HepG2 (cell line): ENCODE results near the gene SLC39A1. TPM values are rescaled to one million over a fixed set of nuclear protein-coding genes. Genes with fewer than 3 reads are reported as not detected.

ENCODE experiments used
- ATF1 ChIP-seq: IDR thresholded peaks from 2 replicates; pipeline ENCODE4 v1.6.1; 2016; ENCODE audit warnings: mild to moderate bottlenecking, control low read depth
- HCFC1 ChIP-seq: fragments of 150-350 bp; IDR thresholded peaks from 2 replicates; pipeline ENCODE4 v1.6.1; 2014; ENCODE audit warnings: low read depth, low read length
- IRF1 ChIP-seq: sonication (generic); formaldehyde crosslinking; IDR thresholded peaks from 2 replicates; pipeline ENCODE4 v1.4.0; 2020; ENCODE audit warnings: low read depth, mild to moderate bottlenecking, missing genetic modification reagents
- KDM5B ChIP-seq: sonication (generic); formaldehyde crosslinking; IDR thresholded peaks from 2 replicates; pipeline ENCODE4 v1.4.0; 2020; ENCODE audit warnings: missing genetic modification reagents, mild to moderate bottlenecking, borderline replicate concordance
- MED13 ChIP-seq: sonication (generic); formaldehyde crosslinking; IDR thresholded peaks from 2 replicates; pipeline ENCODE4 v1.5.0; 2020; ENCODE audit warnings: missing genetic modification reagents
- MLLT10 ChIP-seq: sonication (generic); formaldehyde crosslinking; IDR thresholded peaks from 2 replicates; pipeline ENCODE4 v1.4.0; 2020; ENCODE audit warnings: missing genetic modification reagents
- NCOA1 ChIP-seq: sonication (generic); formaldehyde crosslinking; IDR thresholded peaks from 2 replicates; pipeline ENCODE4 v1.9.0; 2021; ENCODE audit warnings: missing genetic modification reagents
- SNAPC2 ChIP-seq: sonication (generic); formaldehyde crosslinking; IDR thresholded peaks from 2 replicates; pipeline ENCODE4 v1.8.1; 2022; ENCODE audit warnings: mild to moderate bottlenecking, missing genetic modification reagents
- SOX13 ChIP-seq, 3 experiments: fragments of 450-650 bp in 1 of 3; sonication (generic) in 1 of 3; formaldehyde crosslinking in 1 of 3; IDR thresholded peaks in 2 of 3; conservative IDR thresholded peaks in 1 of 3; 2 replicates each; pipeline versions ENCODE4 v1.5.0 to v1.6.1; 2016 to 2020; ENCODE audit warnings: antibody characterized with exemption in 1 of 3, mild to moderate bottlenecking in 1 of 3, missing compliant biosample characterization in 1 of 3, missing genetic modification reagents in 1 of 3, moderate library complexity in 1 of 3
- SPEN ChIP-seq: sonication (generic); formaldehyde crosslinking; IDR thresholded peaks from 2 replicates; pipeline ENCODE4 v1.5.1; 2020; ENCODE audit warnings: low read depth, mild to moderate bottlenecking, missing genetic modification reagents
- ZNF556 ChIP-seq: sonication (generic); formaldehyde crosslinking; IDR thresholded peaks from 2 replicates; pipeline ENCODE4 v1.4.0; 2020; ENCODE audit warnings: mild to moderate bottlenecking, missing genetic modification reagents, borderline replicate concordance
- ZNF839 ChIP-seq: sonication (generic); formaldehyde crosslinking; IDR thresholded peaks from 2 replicates; pipeline ENCODE4 v1.4.0; 2020; ENCODE audit warnings: missing genetic modification reagents, mild to moderate bottlenecking, borderline replicate concordance
- polyA plus RNA-seq, 8 experiments: library from polyadenylated mRNA; depleted of rRNA in 3 of 8; stranded (reverse) in 7 of 8; unstranded in 1 of 8; fragments of >200 nt; fragmentation: Illumina TruSeq in 4 of 8; extraction: Trizol in 4 of 8; gene quantifications; 2 replicates each; pipeline versions ENCODE4 v1.2.1 to v1.2.3, GENCODE V29; 2011 to 2016; ENCODE audit warnings: low read depth in 4 of 8, missing spikeins in 1 of 8, mixed read lengths in 1 of 8; ENCODE audit not compliant: insufficient read depth in 1 of 8
- total RNA-seq, 5 experiments: library from RNA; depleted of rRNA; stranded (reverse); fragments of >200 nt; fragmentation: Illumina TruSeq; extraction: Trizol; gene quantifications; 2 replicates each; pipeline ENCODE4 v1.2.3, GENCODE V29; 2016; ENCODE audit warnings: low read depth in 1 of 5
- TF ChIP-seq, protein P1 (sequence below): sonication (generic); formaldehyde crosslinking; IDR thresholded peaks from 2 replicates; pipeline ENCODE4 v1.4.0; 2020; ENCODE audit warnings: mild to moderate bottlenecking, missing genetic modification reagents
- TF ChIP-seq, protein P2 (sequence below): sonication (generic); formaldehyde crosslinking; IDR thresholded peaks from 2 replicates; pipeline ENCODE4 v1.8.0; 2022; ENCODE audit warnings: low read depth, missing genetic modification reagents

Gene SLC39A1
- total and polyA plus RNA-seq, 2 of the 13 experiments (the other 11 are each of a cell fraction or from before 2014, with no cell fraction given): 71.2 to 78.4 TPM

DNA sequence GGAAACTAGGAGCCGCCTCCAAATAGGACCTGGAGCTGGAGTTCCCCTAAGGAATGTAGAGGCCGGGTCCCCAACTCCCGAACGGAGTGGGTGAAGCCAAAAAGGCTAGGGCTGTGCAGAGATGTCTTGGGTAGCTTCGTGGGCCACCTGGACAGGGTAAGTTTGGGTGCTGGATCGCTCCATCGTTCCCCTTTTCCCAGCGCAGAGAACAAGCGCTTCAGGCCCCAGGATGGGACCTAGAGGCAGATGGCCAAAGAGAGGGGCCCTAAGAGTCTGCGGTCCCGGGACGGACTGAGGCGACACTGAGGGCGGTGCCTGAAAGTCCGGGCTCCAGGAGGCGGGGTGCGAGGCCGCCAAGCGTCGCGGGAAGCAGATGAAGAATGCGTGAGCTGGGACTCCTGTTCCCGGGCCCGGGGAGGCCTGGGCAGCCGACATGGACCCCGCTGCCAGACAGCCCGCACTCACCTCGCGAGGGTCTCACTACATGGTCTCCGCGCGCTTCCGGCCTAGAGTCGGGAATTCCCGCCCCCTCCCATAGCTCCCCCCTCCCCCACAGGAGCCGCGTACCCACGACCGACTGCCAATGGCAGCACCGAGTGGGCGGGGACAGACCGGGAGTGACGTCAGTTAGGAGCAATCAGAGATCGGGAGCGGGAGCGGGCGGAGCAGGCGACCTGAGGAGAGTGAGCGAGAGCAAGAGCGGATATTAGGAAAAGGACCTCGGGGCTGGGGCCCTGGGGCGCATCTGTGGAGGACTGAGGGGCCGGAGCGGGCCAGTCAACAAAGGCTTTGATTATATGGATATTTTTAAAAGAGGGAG, at the start of gene SLC39A1 (continued):
- TF ChIP-seq, protein P1, sequence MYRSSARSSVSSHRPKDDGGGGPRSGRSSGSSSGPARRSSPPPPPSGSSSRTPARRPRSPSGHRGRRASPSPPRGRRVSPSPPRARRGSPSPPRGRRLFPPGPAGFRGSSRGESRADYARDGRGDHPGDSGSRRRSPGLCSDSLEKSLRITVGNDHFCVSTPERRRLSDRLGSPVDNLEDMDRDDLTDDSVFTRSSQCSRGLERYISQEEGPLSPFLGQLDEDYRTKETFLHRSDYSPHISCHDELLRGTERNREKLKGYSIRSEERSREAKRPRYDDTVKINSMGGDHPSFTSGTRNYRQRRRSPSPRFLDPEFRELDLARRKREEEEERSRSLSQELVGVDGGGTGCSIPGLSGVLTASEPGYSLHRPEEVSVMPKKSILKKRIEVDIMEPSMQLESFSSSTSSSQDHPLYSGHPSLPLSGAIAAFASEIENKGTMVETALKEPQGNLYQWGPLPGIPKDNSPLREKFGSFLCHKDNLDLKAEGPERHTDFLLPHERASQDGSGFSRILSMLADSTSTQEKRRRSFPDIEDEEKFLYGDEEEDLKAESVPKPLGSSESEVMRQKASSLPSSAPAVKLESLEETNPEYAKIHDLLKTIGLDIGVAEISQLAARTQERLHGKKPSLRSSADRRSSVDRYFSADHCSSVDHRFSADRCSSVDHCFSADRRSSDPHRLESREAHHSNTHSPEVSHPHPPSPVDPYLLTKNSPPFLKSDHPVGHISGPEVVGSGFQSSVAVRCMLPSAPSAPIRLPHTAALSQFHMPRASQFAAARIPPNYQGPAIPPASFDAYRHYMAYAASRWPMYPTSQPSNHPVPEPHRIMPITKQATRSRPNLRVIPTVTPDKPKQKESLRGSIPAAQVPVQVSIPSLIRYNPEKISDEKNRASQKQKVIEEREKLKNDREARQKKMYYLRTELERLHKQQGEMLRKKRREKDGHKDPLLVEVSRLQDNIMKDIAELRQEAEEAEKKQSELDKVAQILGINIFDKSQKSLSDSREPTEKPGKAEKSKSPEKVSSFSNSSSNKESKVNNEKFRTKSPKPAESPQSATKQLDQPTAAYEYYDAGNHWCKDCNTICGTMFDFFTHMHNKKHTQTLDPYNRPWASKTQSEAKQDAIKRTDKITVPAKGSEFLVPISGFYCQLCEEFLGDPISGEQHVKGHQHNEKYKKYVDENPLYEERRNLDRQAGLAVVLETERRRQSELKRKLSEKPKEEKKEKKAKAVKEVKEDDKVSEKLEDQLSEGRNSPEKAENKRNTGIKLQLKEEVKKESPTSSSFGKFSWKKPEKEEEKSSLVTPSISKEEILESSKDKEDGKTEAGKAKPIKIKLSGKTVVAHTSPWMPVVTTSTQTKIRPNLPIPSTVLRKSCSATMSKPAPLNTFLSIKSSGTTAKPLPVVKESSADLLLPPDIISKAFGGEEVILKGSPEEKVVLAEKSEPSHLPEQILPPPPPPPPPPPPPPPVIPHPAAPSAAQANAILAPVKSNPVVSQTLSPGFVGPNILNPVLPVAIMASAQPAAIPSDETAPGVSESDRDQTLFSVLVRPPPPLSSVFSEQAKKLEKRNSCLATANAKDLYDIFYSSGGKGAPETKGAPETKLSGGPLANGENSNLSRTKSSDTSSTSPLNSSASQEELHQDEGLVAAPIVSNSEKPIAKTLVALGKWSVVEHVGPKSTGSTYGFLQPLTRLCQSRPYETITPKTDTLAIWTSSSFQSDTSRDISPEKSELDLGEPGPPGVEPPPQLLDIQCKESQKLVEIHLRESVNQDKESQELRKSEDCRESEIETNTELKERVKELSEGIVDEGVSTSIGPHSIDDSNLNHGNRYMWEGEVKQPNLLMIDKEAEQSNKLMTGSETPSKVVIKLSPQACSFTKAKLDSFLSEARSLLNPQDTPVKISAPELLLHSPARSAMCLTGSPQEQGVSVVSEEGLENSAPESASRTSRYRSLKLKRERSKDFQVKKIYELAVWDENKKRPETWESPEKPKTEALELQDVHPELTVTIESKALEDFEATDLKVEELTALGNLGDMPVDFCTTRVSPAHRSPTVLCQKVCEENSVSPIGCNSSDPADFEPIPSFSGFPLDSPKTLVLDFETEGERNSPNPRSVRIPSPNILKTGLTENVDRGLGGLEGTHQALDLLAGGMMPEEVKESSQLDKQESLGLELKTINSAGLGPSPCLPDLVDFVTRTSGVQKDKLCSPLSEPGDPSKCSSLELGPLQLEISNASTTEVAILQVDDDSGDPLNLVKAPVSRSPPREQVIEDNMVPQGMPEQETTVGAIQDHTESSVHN (CRISPR knock-in tag): no peak
- TF ChIP-seq IRF1 (CRISPR knock-in tag) (no peak), SPEN (CRISPR knock-in tag) (peak; percentile 71), SOX13 (IDR thresholded peaks at IDR 0.05) (no peak), SOX13 (CRISPR knock-in tag; conservative IDR thresholded peaks at IDR 0.05 in 1 of 2, IDR thresholded peaks at IDR 0.05 in 1 of 2) (0 out of 4 replicates have a peak, but pooled peaks of 1 of the 2 experiments have one; percentile 15), ZNF839 (CRISPR knock-in tag) (0 out of 2 replicates have a peak, but pooled peaks have one; percentile 31), MLLT10 (CRISPR knock-in tag) (no peak), NCOA1 (peak; percentile 83; the same call in 1 of the 2 replicates), KDM5B (CRISPR knock-in tag) (no peak; the same call in 1 of the 2 replicates), ATF1 (peak; percentile 73; the same call in 1 of the 2 replicates), ZNF556 (CRISPR knock-in tag) (0 out of 2 replicates have a peak, but pooled peaks have one; percentile 26), HCFC1 (no peak), MED13 (CRISPR knock-in tag) (no peak), SNAPC2 (CRISPR knock-in tag) (no peak)
- TF ChIP-seq, protein P2, sequence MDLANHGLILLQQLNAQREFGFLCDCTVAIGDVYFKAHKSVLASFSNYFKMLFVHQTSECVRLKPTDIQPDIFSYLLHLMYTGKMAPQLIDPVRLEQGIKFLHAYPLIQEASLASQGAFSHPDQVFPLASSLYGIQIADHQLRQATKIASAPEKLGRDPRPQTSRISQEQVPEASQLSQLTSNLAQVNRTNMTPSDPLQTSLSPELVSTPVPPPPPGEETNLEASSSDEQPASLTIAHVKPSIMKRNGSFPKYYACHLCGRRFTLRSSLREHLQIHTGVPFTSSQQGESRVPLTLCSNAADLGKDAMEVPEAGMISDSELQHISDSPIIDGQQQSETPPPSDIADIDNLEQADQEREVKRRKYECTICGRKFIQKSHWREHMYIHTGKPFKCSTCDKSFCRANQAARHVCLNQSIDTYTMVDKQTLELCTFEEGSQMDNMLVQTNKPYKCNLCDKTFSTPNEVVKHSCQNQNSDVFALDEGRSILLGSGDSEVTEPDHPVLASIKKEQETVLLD (CRISPR knock-in tag): no peak
